GM21367 (cell line): Measurements from ENCODE around the gene FA2H.
"Not testable (repeated sequence)": the region's sequence is repeated elsewhere in the genome, so short reads cannot be mapped to it uniquely, and the experiment has no call there.

Source experiments
- ATAC-seq: cut with Tn5 transposase; IDR thresholded peaks from one replicate; pipeline ENCODE4 v1.9.1; 2021; ENCODE audit not compliant: unreplicated experiment

Gene FA2H

DNA sequence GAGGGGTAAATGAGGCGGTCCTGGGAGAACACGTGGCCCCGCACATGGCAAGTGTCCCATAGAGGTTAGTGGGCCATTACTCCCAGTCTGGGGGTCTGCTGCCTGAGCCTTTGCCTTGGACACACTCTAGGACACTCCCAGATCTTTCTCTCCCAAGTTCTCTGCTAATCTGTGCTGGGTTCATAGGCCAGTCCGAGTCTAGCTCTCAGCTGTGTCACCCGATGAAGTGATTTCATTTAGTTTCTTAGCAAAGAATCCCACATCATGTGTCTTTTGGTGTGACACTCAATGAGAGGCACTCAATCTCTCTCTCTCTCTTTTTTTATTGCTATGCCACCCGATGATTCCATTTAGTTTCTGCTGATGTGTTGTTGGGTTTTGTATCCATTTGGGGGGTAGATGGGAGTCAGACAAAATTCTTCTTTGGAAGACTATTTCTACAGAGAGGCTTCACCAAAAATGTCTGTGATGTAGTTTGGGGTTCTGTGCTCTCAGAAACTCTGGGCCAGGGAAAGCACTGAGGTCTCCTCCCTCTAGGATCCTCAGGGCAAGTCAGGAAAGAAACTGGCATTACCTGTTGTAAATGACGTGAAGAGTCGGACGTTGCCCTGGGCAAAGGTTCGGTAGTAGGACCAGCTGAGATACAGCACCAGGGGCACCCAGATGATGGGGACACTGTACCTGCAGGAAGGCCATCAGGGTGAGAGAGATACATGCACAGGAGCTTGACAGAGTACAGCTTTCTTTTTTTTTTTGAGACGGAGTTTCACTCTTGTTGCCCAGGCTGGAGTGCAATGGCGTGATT, 48.8 kb downstream of the FA2H start:
- ATAC-seq = no peak

DNA sequence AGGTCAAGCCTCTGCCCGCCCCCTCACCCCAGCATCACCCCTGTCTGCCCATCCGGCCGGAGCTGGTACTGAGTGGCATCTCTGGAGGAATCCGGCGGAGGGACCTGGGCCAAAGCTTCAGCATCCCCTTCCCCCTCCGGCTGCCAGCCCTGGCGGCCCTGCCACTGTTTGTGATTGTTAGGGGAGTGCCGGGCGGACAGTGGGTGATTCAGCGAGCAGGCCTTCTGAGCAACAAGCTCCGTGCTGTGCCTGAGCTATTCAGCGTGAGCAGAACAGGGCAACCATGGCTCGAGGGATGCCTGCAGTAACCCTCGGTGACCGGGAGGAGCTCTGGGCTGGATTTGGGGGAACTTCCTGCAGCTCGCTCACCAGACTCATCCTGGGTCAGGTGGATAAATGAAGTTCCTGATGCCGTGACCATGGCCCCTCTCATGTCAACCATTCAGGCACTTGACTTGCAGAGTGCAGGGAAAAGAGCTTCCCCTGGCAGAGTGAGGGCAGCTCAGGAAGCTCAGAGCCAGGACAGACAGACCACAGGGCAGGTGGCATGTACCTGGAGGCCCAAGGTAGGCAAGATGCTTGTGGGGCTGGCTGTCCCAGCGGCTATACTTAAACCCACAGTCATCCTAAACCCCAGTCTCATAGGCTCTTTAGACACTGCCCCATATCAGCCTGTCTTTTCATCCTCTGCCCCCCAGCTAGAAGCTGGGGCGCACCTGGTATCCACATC, 49.6 kb downstream of the FA2H start:
- no peak for ATAC-seq

DNA sequence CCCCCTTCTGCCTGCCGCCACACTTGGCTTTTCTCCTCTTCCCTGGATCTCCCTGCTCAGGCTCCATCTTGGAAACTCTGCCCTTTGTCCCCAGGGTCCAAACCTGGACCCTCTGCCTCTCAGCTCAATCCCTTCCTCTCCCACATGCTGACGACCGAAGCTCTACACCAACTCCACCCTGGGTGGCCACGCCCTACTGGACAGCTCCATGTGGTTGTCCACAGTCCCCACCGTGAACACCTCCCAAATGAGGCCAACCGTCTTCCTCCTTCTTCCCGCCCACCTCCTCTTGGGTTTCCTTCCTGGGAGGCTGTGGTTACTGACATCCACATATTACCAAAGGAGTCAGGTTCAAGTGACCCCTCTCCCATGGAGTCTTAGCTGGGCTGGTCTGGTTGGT, 51.4 kb downstream of the FA2H start:
- no peak for ATAC-seq

DNA sequence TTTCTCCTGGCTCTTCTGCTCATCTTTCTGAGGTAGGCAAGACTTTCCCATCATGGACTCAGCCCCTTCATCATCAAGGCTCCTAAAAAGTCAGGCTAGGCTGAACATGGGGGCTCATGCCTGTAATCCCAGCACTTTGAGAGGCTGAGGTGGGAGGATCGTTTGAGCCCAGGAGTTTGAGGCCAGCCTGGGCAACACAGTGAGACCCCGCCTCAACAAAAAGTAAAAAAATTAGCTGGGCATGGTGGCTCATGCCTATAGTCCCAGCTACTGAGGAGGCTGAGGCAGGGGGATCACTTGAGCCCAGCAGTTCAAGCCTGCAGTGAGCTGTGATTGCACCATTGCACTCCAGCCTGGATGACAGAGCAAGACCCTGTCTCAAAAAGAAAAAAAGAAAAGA, 52.5 kb downstream of the FA2H start:
- not testable (repeated sequence) for ATAC-seq

DNA sequence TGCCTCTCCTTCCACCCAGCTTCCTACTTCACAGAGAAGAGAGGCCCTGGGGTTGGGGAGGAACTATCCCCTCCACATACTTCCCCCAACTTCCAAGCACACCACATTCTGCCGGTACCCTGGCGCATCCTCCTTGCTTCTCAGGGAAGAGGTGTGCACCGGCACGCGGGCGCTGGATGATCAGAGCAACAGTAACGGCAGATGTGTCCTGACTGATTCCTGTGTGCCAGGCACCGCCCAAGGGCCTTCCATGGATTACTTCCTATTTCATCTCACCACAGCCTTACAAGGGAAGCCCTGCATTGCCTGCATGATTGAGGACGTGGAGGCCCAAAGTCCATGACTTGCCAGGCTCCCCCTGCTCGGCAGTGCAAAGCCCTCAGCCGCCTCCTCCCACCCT, 52.9 kb downstream of the FA2H start:
- ATAC-seq = no peak

DNA sequence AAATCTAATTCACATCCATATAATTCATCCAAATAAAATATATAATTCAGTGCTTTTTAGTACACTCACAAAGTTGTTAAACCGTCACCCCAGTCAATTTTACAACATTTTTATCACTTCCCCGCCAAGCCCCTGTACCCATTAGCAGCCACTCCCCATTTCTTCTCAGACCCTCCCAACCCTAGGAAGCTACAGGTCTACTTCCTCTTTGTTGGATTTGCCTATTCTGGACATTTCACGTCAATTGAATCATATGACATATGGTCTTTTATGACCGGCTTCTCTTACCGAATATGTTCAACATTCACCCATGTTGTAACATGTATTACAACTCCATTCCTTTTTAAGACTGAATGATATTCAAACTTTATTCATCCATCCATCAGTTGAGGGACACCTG, 54.0 kb downstream of the FA2H start:
- no peak for ATAC-seq

DNA sequence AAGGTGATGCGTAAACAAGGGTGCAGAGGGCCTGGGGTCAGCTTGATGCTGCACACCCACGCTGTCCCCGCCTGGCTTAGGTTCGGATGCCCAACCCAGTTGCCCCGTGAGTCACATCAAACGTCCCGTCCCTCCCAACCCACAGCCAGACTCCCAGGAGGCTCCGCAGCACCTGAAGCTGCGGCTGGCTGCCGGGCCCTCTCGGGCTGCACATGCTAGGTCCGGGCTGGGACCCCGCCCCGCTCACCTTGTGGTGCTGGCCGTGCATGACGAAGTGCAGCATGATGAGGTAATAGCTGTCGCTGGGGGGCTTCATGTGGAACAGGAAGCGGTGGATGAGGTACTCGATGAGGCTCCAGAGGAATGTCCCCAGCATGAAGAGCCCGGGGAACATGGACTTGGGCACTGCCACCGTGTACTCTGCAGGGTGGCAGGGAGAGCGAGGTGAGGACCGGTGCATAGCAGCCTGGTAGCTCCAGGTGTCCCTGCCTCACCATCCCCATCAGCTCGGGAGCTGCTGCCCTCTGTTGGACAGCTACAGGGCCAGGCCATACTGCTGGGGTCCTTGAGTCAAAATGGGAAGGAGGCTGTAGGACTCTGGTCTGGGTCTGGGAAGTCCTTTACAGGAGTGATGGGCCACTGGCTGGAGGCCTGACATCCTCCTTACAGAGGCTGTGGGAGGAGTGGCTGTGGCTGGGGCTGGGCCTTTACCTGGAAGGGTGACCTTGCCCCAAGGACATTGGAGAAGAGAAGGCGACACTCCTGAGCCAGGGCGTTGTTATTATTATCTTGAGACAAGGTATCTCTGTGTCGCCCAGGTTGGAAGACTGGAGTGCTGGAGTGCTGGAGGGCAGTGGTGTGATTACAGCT, 55.6 kb downstream of the FA2H start:
- no peak for ATAC-seq

DNA sequence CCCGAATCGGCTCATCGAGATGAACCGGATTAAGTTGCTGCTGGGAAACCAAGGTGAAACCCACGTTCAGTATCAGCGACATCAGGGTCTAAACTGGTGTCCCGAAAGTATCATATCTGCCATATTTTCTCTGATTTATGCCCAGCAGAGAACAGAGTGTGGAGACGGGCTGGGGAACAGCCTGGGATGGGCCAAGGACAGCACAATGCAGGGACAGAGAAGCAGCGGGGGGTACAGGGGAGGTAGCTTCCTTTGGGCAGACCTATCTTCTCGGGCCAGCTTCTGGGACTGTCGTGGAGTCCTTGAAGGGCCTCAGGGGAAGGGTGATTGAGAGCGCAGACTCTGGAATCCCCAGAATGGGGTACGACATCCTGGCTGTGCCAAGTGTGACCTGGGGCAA, 56.5 kb downstream of the FA2H start:
- no peak for ATAC-seq

DNA sequence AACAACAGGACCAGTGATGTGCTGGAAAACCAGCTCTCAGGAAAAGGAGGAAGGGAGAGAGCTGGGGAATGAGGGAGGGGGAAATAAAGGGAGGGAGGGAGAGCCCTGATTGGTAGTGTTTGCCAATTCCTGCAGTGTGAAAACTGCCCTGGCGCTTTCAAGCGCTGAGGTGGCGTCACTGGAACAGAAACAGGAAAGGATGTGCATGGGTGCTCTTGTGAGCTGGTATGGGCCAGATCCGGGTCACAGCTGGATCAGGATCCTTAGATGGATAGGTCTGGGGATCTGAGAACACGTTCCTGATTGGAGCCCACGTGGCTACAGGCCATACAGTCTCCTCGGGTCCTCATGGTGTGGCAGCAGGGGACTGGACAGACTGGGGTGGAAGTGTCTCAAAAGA, 57.3 kb downstream of the FA2H start:
- ATAC-seq = no peak

DNA sequence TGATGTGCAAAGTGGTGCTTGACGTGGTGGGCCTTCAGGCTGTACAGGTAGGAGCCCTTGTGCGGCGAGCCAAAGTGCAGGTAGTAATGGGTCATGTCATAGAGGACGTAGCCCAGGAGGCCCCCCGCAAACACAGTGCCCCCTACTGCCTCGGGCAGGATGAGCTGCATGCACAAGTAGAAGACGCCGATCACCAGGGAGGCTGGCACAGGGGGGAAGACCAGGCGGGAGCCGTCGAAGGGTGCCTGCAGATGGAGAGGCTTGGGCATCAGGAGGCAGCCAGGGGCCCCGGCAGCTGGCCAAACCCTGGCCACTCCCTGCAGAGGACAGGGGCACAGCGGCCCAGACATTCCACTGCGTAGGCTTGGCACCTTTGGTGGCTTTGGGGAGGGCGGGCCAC, 58.3 kb downstream of the FA2H start:
- no peak for ATAC-seq

DNA sequence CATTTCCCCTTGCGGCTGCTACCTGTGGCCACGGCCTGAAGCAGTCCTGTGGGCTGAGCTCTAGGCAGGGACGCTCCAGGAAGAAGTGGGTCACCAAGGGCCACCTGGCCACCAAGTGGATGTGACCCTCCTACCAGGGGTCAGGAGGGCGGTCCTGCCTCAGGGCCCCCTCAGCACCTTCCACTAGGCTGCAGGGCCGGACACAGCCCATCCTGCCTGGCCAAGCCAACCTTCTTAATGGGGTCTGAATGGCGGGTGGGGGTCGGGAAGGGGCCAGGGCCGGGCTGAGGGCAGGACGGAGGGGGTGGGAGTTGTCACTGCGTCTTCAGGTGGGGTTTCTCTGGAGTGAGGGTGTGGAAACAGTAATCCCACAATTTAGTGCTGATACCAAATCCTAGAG, 60.7 kb downstream of the FA2H start:
- no peak for ATAC-seq

DNA sequence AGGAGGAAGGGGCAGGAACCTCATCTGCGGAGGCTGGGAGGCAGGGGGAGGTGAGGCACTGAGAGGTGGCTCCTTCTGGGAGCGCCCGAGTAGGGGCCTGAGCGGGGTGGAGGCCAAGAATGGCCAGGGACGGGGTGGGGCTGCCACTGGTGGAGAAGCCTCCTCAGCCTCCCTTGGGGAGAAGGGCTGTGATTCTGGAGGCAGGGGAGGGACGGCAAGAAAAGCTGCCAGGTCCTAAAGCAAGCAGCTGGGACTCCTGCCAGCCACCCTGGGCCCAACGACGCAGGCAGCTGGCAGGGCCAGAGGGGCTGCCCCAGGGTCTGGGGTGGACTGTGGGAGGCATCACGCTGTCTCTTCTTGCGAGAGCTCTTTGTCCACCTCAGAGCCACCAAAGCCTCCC, 61.3 kb downstream of the FA2H start:
- no peak for ATAC-seq

DNA sequence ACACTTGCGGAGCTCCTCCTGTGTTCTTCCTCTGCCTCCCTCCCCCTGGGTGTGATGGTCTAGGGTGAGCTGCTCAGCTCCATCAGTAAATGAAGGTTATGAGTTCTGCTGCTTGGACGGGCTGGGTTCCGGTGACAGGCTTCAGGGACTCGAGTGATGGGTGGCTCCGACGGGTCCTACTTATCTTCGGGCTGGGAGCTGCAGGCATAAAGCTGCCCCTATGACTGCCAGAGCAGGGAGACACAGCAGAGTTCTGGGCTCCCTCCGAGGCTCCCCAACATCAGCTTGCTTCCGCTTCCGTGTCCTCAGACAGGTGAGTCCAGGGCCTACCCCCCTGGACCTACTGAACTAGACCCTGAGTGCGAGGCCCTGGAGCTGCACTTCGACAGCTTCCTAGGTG, 62.7 kb downstream of the FA2H start:
- no peak for ATAC-seq

DNA sequence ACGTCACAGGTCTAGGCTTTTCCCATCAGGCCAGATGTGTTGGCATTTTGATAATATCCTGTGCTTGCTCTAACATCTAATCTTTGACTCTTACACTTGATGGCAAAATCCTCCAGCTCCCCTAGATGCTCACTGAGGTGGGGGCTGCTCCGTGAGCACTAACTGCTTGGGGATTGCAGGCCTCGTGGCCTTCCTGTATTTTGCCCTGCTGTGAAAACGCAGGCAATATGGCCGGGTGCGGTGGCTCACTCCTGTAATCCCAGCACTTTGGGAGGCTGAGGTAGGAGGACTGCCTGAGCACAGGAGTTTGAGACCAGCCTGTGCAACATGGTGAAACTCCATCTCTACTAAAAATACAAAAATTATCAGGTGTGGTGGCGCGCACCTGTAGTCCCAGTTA, 64.2 kb downstream of the FA2H start:
- ATAC-seq = no peak

DNA sequence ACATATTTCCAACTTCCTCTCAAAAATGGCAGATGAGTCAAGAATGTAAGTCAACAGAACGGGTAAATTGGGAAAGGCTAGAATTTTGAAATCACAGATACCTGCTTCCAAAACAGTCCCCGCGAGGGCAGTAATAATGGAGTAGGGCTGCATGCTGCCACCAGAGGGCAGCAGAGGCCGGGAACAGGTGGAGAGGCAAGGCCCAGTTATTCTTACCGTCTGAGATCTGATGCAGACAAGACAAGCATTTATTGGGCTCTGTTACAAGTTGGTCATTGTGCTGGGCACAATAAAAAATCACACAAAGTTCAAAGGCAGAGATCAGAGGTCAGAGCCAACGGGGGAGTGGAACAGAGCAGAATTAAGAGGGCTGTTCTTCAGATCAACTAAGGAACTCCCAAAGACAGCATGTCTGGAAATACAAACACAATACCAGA, 65.2 kb downstream of the FA2H start:
- peak; percentile 86 for ATAC-seq

DNA sequence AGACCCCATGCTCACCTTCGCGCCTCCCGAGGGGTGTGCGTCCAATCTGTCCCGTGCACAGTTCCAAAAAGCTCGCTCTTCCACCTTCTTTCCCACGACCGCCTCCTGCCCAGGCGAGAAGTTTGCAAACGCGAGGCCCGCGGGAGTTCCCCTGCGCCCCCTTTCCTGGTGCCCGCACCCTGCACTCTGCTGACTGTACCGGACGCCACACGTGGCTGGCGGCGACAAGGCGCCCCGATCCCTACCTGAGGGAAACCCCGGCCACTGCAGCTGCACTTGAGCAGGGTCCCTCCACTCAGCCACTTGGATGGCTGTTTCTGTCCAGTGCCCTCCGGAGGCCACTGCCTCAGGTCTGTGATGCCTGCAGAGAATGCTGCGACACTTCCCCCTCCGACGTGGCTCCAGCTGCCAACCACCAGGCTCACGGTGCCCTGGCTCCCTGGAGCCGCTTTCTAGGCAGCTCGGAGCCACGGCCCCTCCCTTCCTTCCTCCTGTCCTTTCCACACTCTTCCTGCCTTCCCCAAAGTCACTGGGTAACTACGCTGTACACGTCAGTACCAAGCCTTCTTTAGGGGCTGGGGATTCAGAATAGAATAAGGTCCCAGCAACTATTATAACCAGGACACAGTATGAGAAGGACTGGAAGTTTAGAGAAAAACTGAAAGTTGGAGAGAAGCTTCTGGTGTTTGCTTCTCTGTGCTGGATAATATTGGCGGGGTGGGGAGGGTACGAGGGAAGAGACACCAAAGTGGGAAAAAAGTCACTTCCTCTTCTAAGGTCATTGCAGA, 74.0 kb downstream of the FA2H start, which contains the start of gene MLKL:
Gene MLKL, minus strand, starts transcription at position 425 of the 788 bp plus-strand sequence. CDS start 5,105 bp downstream, outside the sequence.
- peak; percentile 44 for ATAC-seq

DNA sequence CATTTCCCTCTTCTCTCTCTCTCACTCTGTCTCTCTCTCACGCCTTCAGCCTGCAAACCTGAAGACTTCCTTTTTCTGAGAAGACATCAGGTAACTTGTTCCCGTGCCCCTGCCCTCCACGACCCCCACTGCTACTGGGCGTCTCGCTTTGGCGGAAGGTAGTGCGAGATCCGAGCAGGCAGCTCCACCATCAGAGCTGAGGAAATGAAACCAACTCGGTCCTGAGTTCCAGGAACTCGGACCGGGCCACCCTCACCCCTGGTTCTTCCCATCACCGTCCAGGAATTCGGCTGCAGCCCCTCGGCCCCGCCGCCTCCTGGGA, 74.5 kb downstream of the FA2H start:
- ATAC-seq = no peak

DNA sequence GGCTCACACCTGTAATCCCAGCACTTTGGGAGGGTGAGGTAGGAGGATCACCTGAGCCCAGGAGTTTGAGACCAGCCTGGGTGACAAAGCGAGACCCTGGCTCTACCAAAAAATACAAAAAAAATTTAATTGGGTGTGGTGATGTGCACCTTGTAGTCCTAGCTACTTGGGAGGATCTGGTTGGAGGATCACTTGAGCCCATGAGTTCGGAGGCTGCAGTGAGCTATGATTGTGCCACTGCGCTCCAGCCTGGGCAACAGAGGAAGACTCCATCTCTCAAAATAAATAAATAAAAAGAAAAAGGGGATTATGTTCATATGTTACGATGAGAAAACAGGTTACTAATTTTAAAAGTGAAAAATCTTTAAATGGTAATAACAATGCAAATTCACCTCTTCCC, 75.0 kb downstream of the FA2H start:
- ATAC-seq = no peak

DNA sequence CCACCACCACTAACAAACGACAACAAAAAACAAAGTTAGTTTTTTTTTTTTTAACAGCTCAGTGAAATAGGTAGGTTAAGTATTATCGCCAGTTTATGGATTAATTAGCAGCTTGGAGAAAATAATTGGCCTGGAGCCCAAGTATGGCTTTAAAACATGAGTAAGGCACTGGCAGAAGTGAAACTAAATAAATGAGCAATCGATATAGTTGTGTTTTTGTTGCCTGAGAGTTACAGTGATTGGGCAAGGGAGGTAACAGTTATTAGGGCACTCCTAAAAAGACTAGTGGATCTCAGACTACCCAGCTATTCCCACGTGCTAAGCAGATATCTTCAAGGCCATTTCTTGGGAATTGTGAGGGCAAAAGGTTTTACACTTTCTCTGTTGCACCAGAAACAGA, 76.4 kb downstream of the FA2H start:
- ATAC-seq = no peak

DNA sequence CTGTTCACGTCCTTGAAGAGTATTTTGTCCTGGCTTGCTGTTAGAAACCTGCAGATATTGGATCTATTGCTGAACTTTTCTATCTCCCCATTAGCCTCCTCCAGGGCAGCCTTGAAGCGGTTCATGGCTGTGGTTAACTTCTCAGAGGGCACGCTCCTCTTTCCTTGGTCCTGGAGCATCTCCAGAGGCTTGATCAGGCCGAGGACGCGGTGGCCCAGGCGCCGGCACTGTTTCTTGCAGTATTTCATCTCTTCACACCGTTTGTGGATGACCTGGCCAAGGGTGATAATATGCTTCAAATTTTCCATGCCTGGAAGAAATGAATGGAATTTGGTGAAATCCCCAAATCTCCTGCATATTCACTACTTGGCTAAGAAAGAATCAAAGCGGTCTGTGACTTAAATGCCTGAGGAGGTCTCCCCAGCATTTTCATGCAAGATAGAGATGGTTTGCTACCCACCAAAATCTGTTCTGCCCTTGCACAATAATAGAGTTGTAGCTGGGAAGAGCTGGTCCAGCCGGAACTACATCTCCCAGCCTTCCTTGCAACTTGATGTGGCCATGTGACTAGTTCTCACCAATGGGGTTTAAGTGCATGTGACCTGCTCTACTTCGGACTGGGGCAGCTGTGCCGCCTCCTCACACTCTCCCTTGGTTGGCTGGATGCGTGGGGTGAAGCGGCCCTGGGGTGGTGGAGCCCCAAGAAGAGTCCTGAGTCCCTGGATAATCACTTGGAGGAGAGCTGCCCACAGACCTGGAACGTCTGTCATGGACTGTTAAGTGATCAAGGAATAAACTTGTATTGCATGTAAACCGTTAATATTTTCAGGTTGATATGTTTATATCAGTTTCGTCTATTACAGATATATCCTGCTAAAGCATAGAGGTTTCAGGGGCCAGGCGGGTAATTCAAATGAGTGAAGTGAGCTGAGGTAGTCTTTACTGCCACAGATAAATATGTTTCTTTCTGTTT, 78.9 kb downstream of the FA2H start:
- ATAC-seq = peak; percentile 74
